ENCODE data around the gene ZCCHC14.

Gene ZCCHC14

DNA sequence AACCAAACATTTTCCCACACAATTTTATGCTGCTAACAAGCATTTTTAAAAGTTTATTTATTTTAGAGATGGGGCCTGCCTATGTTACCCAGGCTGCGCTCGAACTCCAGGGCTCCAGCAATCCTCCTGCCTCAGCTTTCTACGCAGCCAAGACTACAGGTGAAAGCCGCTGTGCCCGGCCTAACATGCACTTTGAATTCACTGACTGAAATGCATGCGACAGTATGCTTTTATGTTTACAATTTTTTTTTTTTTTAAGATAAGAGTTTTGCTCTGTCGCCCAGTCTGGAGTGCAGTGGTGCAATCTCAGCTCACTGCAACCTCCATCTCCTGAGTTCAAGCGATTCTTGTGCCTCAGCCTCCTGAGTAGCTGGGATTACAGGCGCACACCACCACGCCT is 52.9 kb downstream of the ZCCHC14 start:
- no peak overlapping the region for H3K4me3 ChIP-seq (replicated peaks; ENCODE audit: insufficient read depth, low read length)
- H3K27ac ChIP-seq (replicated peaks) = no peak overlapping the region
- DNase-seq (ENCODE audit: low read depth in 1 of 2, low spot score in 1 of 2) = no peak
- TF ChIP-seq SPI1 (IDR thresholded peaks at IDR 0.05; ENCODE audit: borderline replicate concordance, low read depth) (no peak), POLR2AphosphoS5 (IDR thresholded peaks at IDR 0.05; ENCODE audit: low read depth) (no peak), GABPA (IDR thresholded peaks at IDR 0.05; ENCODE audit: low read depth) (no peak)
- TF ChIP-seq, protein P1, sequence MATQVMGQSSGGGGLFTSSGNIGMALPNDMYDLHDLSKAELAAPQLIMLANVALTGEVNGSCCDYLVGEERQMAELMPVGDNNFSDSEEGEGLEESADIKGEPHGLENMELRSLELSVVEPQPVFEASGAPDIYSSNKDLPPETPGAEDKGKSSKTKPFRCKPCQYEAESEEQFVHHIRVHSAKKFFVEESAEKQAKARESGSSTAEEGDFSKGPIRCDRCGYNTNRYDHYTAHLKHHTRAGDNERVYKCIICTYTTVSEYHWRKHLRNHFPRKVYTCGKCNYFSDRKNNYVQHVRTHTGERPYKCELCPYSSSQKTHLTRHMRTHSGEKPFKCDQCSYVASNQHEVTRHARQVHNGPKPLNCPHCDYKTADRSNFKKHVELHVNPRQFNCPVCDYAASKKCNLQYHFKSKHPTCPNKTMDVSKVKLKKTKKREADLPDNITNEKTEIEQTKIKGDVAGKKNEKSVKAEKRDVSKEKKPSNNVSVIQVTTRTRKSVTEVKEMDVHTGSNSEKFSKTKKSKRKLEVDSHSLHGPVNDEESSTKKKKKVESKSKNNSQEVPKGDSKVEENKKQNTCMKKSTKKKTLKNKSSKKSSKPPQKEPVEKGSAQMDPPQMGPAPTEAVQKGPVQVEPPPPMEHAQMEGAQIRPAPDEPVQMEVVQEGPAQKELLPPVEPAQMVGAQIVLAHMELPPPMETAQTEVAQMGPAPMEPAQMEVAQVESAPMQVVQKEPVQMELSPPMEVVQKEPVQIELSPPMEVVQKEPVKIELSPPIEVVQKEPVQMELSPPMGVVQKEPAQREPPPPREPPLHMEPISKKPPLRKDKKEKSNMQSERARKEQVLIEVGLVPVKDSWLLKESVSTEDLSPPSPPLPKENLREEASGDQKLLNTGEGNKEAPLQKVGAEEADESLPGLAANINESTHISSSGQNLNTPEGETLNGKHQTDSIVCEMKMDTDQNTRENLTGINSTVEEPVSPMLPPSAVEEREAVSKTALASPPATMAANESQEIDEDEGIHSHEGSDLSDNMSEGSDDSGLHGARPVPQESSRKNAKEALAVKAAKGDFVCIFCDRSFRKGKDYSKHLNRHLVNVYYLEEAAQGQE (IDR thresholded peaks at IDR 0.05; ENCODE audit: insufficient replicate concordance, low read depth) = no peak
- TF ChIP-seq, protein P2, sequence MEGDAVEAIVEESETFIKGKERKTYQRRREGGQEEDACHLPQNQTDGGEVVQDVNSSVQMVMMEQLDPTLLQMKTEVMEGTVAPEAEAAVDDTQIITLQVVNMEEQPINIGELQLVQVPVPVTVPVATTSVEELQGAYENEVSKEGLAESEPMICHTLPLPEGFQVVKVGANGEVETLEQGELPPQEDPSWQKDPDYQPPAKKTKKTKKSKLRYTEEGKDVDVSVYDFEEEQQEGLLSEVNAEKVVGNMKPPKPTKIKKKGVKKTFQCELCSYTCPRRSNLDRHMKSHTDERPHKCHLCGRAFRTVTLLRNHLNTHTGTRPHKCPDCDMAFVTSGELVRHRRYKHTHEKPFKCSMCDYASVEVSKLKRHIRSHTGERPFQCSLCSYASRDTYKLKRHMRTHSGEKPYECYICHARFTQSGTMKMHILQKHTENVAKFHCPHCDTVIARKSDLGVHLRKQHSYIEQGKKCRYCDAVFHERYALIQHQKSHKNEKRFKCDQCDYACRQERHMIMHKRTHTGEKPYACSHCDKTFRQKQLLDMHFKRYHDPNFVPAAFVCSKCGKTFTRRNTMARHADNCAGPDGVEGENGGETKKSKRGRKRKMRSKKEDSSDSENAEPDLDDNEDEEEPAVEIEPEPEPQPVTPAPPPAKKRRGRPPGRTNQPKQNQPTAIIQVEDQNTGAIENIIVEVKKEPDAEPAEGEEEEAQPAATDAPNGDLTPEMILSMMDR (IDR thresholded peaks at IDR 0.05; ENCODE audit: insufficient read depth, low read length) = no peak
- no peaks in the 10 kb centered on the region for H3K27me3 ChIP-seq (ENCODE audit: insufficient read depth, poor library complexity, severe bottlenecking)

DNA sequence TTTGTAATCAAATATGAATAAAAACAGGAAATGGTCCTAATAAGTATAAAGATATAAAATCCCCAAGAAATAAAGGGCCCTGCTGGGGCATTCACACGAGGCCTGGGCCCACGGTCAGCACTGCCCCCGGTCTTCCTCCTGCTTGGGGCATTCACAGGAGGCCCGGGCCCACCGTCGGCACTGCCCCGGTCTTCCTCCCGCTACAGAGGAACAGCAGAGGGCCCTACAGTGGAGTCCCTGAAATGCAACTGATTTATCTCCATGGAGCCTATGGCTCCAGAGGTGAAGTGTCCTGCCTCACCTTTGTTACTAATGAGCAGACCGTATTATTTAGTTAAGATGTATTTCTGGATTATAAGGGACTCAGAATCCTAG is 54.2 kb downstream of the ZCCHC14 start:
- no peak for TF ChIP-seq SPI1 (IDR thresholded peaks at IDR 0.05; ENCODE audit: borderline replicate concordance, low read depth)
- TF ChIP-seq, protein P1 (IDR thresholded peaks at IDR 0.05; ENCODE audit: insufficient replicate concordance, low read depth) = no peak
- TF ChIP-seq, protein P2 (IDR thresholded peaks at IDR 0.05; ENCODE audit: insufficient read depth, low read length) = no peak
- TF ChIP-seq POLR2AphosphoS5 (IDR thresholded peaks at IDR 0.05; ENCODE audit: low read depth) = no peak
- TF ChIP-seq GABPA (IDR thresholded peaks at IDR 0.05; ENCODE audit: low read depth) = no peak
- no peak overlapping the region for H3K4me3 ChIP-seq (replicated peaks; ENCODE audit: insufficient read depth, low read length)
- no peaks in the 10 kb centered on the region for H3K27me3 ChIP-seq (ENCODE audit: insufficient read depth, poor library complexity, severe bottlenecking)
- no peak overlapping the region for H3K27ac ChIP-seq (replicated peaks)
- DNase-seq (ENCODE audit: low read depth in 1 of 2, low spot score in 1 of 2) = no peak

DNA sequence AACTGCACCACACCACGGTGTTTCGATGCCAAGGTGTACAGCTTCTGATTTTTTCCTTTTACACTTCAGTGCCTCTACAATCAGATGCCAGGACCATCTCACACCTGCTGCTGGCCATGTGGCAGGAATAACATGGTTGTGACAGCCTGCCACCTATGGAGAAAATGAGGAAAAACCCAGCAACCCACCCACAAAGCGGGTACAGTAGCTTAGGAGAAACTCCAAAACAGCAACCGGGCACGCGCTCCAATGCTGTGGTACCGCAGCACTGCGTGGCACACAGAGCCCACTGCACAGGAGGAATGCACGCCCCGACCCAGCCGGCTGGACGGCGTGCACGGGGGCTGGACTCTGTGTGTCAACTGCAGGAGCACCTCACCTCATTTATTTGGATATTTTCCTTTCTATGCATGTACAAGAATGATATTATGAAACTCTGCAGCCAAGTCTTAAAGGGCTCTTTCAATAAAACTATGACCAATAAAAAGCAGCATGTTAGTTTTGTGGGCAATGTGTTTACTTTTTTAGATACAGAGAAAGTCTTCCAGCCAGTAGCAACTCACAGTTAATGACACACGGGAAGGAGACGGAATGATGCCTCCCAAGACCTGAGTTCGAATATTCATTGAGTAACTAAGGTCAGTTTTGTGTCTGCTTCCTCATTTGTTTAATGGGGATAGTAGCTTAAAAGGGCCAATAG is 54.8 kb downstream of the ZCCHC14 start:
- no peak for DNase-seq (ENCODE audit: low read depth in 1 of 2, low spot score in 1 of 2)

More for the DNA sequence above, 54.8 kb downstream of the ZCCHC14 start:
- TF ChIP-seq POLR2AphosphoS5 (IDR thresholded peaks at IDR 0.05; ENCODE audit: low read depth) (no peak), SPI1 (IDR thresholded peaks at IDR 0.05; ENCODE audit: borderline replicate concordance, low read depth) (no peak), GABPA (IDR thresholded peaks at IDR 0.05; ENCODE audit: low read depth) (no peak)
- TF ChIP-seq, protein P1 (IDR thresholded peaks at IDR 0.05; ENCODE audit: insufficient replicate concordance, low read depth) = no peak
- TF ChIP-seq, protein P2 (IDR thresholded peaks at IDR 0.05; ENCODE audit: insufficient read depth, low read length) = no peak
- Histone ChIP-seq H3K4me3 (replicated peaks; ENCODE audit: insufficient read depth, low read length) (no peak overlapping the region), H3K27ac (replicated peaks) (no peak overlapping the region), H3K27me3 (ENCODE audit: insufficient read depth, poor library complexity, severe bottlenecking) (no peaks in the 10 kb centered on the region)
